HEK293 (cell line): ENCODE results near the gene PRR13.

ENCODE experiments used
- AEBP2 ChIP-seq: fragments of 450-650 bp; formaldehyde crosslinking; IDR thresholded peaks from 2 replicates; pipeline ENCODE4 v1.5.1; 2016; ENCODE audit warnings: missing biosample characterization, missing genetic modification characterization, borderline replicate concordance
- ATF2 ChIP-seq: fragments of 450-650 bp; formaldehyde crosslinking; IDR thresholded peaks from 2 replicates; pipeline ENCODE4 v1.5.1; 2016; ENCODE audit warnings: missing biosample characterization, missing genetic modification characterization, low read depth
- CTCF ChIP-seq: fragments of 450-650 bp; formaldehyde crosslinking; IDR thresholded peaks from 2 replicates; pipeline ENCODE4 v1.5.1; 2016; ENCODE audit warnings: missing biosample characterization, missing genetic modification characterization
- KLF8 ChIP-seq: fragments of 450-650 bp; formaldehyde crosslinking; IDR thresholded peaks from 2 replicates; pipeline ENCODE4 v1.5.1; 2016; ENCODE audit warnings: missing biosample characterization, missing genetic modification characterization
- SETDB1 ChIP-seq: IDR thresholded peaks from one replicate; pipeline ENCODE4 v1.6.1; 2017; ENCODE audit warnings: mild to moderate bottlenecking, low read length, moderate library complexity, mixed read lengths; ENCODE audit not compliant: insufficient read length
- YY1 ChIP-seq: fragments of 450-650 bp; formaldehyde crosslinking; IDR thresholded peaks from 2 replicates; pipeline ENCODE4 v1.5.1; 2018; ENCODE audit warnings: missing biosample characterization, missing genetic modification characterization
- ZBTB21 ChIP-seq: fragments of 450-650 bp; formaldehyde crosslinking; IDR thresholded peaks from 2 replicates; pipeline ENCODE4 v1.5.1; 2017; ENCODE audit warnings: missing biosample characterization, missing genetic modification characterization
- ZEB2 ChIP-seq: fragments of 450-650 bp; formaldehyde crosslinking; IDR thresholded peaks from 2 replicates; pipeline ENCODE4 v1.5.1; 2016; ENCODE audit warnings: missing biosample characterization, missing genetic modification characterization
- ZIC2 ChIP-seq: fragments of 450-650 bp; formaldehyde crosslinking; IDR thresholded peaks from 2 replicates; pipeline ENCODE4 v1.5.1; 2016; ENCODE audit warnings: missing biosample characterization, missing genetic modification characterization
- ZNF114 ChIP-seq: fragments of 450-650 bp; formaldehyde crosslinking; IDR thresholded peaks from 2 replicates; pipeline ENCODE4 v1.5.0; 2017; ENCODE audit warnings: missing biosample characterization, missing genetic modification characterization
- ZNF148 ChIP-seq: fragments of 450-650 bp; formaldehyde crosslinking; IDR thresholded peaks from 2 replicates; pipeline ENCODE4 v1.5.0; 2017; ENCODE audit warnings: missing biosample characterization, missing genetic modification characterization, borderline replicate concordance
- ZNF214 ChIP-seq: fragments of 450-650 bp; formaldehyde crosslinking; IDR thresholded peaks from 2 replicates; pipeline ENCODE4 v1.5.1; 2017; ENCODE audit warnings: missing biosample characterization, mild to moderate bottlenecking, missing genetic modification characterization, borderline replicate concordance
- ZNF248 ChIP-seq: fragments of 450-650 bp; formaldehyde crosslinking; IDR thresholded peaks from 2 replicates; pipeline ENCODE4 v1.5.1; 2017; ENCODE audit warnings: missing biosample characterization, missing genetic modification characterization
- ZNF266 ChIP-seq: fragments of 450-650 bp; formaldehyde crosslinking; IDR thresholded peaks from 2 replicates; pipeline ENCODE4 v1.5.1; 2016; ENCODE audit warnings: missing biosample characterization, missing genetic modification characterization, low read depth
- ZNF302 ChIP-seq: fragments of 450-650 bp; formaldehyde crosslinking; IDR thresholded peaks from 2 replicates; pipeline ENCODE4 v1.5.1; 2016; ENCODE audit warnings: missing biosample characterization, missing genetic modification characterization, low read depth
- ZNF354C ChIP-seq: fragments of 450-650 bp; formaldehyde crosslinking; IDR thresholded peaks from 2 replicates; pipeline ENCODE4 v1.5.1; 2016; ENCODE audit warnings: missing biosample characterization, missing genetic modification characterization, low read depth, borderline replicate concordance
- ZNF362 ChIP-seq: fragments of 450-650 bp; formaldehyde crosslinking; IDR thresholded peaks from 2 replicates; pipeline ENCODE4 v1.5.1; 2016; ENCODE audit warnings: missing biosample characterization, missing genetic modification characterization
- ZNF366 ChIP-seq: fragments of 450-650 bp; formaldehyde crosslinking; conservative IDR thresholded peaks from 2 replicates; pipeline ENCODE4 v1.5.1; 2016; ENCODE audit warnings: missing biosample characterization, missing genetic modification characterization
- ZNF391 ChIP-seq: fragments of 450-650 bp; formaldehyde crosslinking; IDR thresholded peaks from 2 replicates; pipeline ENCODE4 v1.5.1; 2016; ENCODE audit warnings: low read depth, missing biosample characterization, missing genetic modification characterization, borderline replicate concordance
- ZNF394 ChIP-seq: fragments of 450-650 bp; formaldehyde crosslinking; IDR thresholded peaks from 2 replicates; pipeline ENCODE4 v1.5.1; 2016; ENCODE audit warnings: missing biosample characterization, missing genetic modification characterization, mild to moderate bottlenecking, moderate library complexity, borderline replicate concordance
- ZNF404 ChIP-seq: fragments of 450-650 bp; formaldehyde crosslinking; IDR thresholded peaks from 2 replicates; pipeline ENCODE4 v1.5.1; 2017; ENCODE audit warnings: missing biosample characterization, missing genetic modification characterization
- ZNF416 ChIP-seq: fragments of 450-650 bp; formaldehyde crosslinking; IDR thresholded peaks from 2 replicates; pipeline ENCODE4 v1.5.1; 2016; ENCODE audit warnings: missing biosample characterization, missing genetic modification characterization
- ZNF433 ChIP-seq: fragments of 450-650 bp; formaldehyde crosslinking; IDR thresholded peaks from 2 replicates; pipeline ENCODE4 v1.5.1; 2016; ENCODE audit warnings: missing biosample characterization, missing genetic modification characterization, low read depth
- ZNF555 ChIP-seq: fragments of 450-650 bp; formaldehyde crosslinking; conservative IDR thresholded peaks from 2 replicates; pipeline ENCODE4 v1.5.1; 2017; ENCODE audit warnings: missing biosample characterization, mild to moderate bottlenecking, missing genetic modification characterization, inconsistent platforms
- ZNF585B ChIP-seq: fragments of 450-650 bp; formaldehyde crosslinking; IDR thresholded peaks from 2 replicates; pipeline ENCODE4 v1.5.1; 2016; ENCODE audit warnings: missing biosample characterization, missing genetic modification characterization
- ZNF626 ChIP-seq: fragments of 450-650 bp; sonication (Bioruptor Pico); formaldehyde crosslinking; IDR thresholded peaks from 2 replicates; pipeline ENCODE4 v1.5.1; 2018; ENCODE audit warnings: missing biosample characterization, missing genetic modification characterization, inconsistent platforms
- ZNF704 ChIP-seq: fragments of 450-650 bp; formaldehyde crosslinking; IDR thresholded peaks from 2 replicates; pipeline ENCODE4 v1.5.1; 2016; ENCODE audit warnings: missing biosample characterization, missing genetic modification characterization
- ZNF792 ChIP-seq: fragments of 450-650 bp; formaldehyde crosslinking; IDR thresholded peaks from 2 replicates; pipeline ENCODE4 v1.5.1; 2016; ENCODE audit warnings: missing biosample characterization, missing genetic modification characterization
- ZNF843 ChIP-seq: fragments of 450-650 bp; formaldehyde crosslinking; IDR thresholded peaks from 2 replicates; pipeline ENCODE4 v1.5.1; 2016; ENCODE audit warnings: missing biosample characterization, missing genetic modification characterization
- ZSCAN4 ChIP-seq: fragments of 450-650 bp; formaldehyde crosslinking; IDR thresholded peaks from 2 replicates; pipeline ENCODE4 v1.5.1; 2017; ENCODE audit warnings: missing biosample characterization, missing genetic modification characterization

The PRR13 gene

GRCh38 chr12:53451661-53452158 is 10.2 kb downstream of the PRR13 start, which contains the start of gene PCBP2 (continued):
- TF ChIP-seq ZEB2 (tag by site-specific recombination) (peak; percentile 82), ZNF416 (no peak), ATF2 (tag by site-specific recombination) (peak; percentile 65; the same call in 1 of the 2 replicates), ZNF394 (tag by site-specific recombination) (peak; percentile 68), KLF8 (tag by site-specific recombination) (peak; percentile 97), ZNF214 (tag by site-specific recombination) (no peak), ZNF704 (tag by site-specific recombination) (no peak), ZNF843 (tag by site-specific recombination) (peak; percentile 71), ZIC2 (tag by site-specific recombination) (no peak), ZNF792 (tag by site-specific recombination) (no peak), ZNF266 (tag by site-specific recombination) (no peak), ZNF148 (no peak), AEBP2 (tag by site-specific recombination) (no peak), ZNF354C (tag by site-specific recombination) (no peak), ZNF585B (tag by site-specific recombination) (no peak), YY1 (tag by site-specific recombination) (peak; percentile 64; the same call in 1 of the 2 replicates), SETDB1 (no peak), ZNF248 (no peak), ZNF404 (no peak), ZSCAN4 (tag by site-specific recombination) (no peak), ZNF366 (tag by site-specific recombination) (peak; percentile 99), ZNF362 (no peak), ZNF433 (tag by site-specific recombination) (no peak), ZNF626 (tag by site-specific recombination) (no peak), ZNF555 (tag by site-specific recombination) (no peak), ZBTB21 (tag by site-specific recombination) (peak; percentile 85), ZNF391 (tag by site-specific recombination) (peak; percentile 76; the same call in 1 of the 2 replicates), CTCF (tag by site-specific recombination) (peak; percentile 99), ZNF302 (tag by site-specific recombination) (no peak), ZNF114 (tag by site-specific recombination) (no peak)
